OCI-LY7 (cell line): Measurements from ENCODE around the gene SDHAF4.

ENCODE experiments used
- CTCF ChIP-seq: fragments of 200-600 bp; sonication (generic); conservative IDR thresholded peaks from 2 replicates; pipeline ENCODE4 v1.5.1; 2014; ENCODE audit warnings: mild to moderate bottlenecking, antibody characterized with exemption, low read length, moderate library complexity, mixed read lengths
- EZH2phosphoT487 ChIP-seq: fragments of 200-600 bp; sonication (generic); IDR thresholded peaks from 2 replicates; pipeline ENCODE4 v1.6.1; 2018; ENCODE audit warnings: low read depth, borderline replicate concordance, mild to moderate bottlenecking, mixed run types, antibody characterized with exemption, low read length, moderate library complexity, mixed read lengths

GRCh38 chr6:70590400-70590799 lies 23.7 kb downstream of the SDHAF4 start:
- TF ChIP-seq EZH2phosphoT487: no peak
- no peak for TF ChIP-seq CTCF
